AG08396 (cell line): ENCODE results near the gene CRB2.

Experiments
- DNase-seq: peaks from one replicate; pipeline ENCODE4 v3.0.0; 2012; ENCODE audit warnings: low spot score, mixed read lengths

The CRB2 gene

GRCh38 chr9:123355761-123356431 lies at the start of gene CRB2:
Gene CRB2, plus strand, starts transcription at chr9:123356197. Its CDS starts 64 bp downstream, at chr9:123356261.
- no peak for DNase-seq

DNA sequence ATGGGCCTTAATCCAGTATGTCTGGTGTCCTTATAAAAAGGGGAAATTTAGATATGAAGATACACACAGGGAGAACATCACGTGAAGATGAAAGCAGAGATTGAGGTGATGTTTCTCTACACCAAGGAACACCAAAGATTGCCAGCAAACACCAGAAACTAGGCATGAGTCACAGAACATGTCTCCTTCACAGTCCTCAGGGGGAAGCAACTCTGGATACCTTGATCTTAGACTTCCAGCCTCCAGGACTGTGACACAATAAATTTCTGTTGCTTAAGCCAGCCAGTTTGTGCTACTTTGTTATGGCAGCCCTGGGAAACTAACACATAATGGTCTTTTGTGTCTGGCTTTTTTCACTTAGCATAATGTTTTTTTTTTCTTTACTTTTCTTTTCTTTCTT lies 46.4 kb upstream of the CRB2 start:
- DNase-seq = no peak

- no peak for DNase-seq
Observed at GRCh38 chr9:123310551-123311249, 45.3 kb upstream of the CRB2 start.

DNA sequence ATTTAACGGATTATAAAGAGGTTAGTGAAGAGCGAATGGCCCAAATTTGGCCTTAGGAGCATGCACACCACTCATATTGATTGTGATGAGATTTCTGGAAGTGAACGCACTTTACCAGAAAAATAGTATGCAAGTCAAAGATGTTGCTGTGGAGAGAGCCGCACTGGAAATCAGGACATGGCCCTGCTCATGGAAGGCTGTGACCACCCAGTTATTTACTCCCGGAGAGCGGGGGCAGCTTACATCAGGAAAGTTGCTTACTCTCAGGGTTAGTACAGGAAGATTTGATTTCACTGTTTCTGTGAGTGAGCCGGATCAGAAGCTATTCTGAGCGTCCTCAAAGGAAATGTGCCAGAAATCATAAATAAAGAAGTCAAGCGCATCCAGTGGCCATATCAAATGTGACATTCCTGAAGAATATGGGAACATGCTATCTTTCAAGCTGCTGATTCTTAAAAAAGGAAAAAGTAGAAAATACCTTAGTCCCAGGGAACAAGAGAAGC lies 44.7 kb upstream of the CRB2 start:
- DNase-seq = no peak

- no peak for DNase-seq
Observed at GRCh38 chr9:123312306-123312877, 43.6 kb upstream of the CRB2 start.

GRCh38 chr9:123314617-123315016 lies 41.4 kb upstream of the CRB2 start:
- DNase-seq = no peak

DNA sequence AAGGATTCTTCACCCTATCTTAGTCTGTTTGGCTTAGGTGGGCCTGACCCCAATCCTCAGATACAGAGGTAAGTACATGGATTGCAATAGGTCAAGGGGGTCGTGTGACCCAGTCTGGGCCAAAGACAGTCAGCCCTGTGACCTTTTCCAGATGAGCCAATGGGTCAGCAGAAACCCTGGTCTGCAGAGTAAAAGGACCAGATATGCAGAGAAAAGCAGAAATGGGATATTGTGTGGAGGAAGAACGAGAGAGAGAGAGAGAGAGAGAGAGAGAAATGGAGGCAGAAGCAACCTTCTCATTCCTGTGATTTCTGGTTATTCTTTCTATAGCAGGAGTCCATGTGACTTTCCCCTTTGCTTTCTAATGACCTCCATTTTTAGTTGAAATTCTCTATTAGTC lies 40.4 kb upstream of the CRB2 start:
- DNase-seq = no peak

- no peak for DNase-seq
Observed at GRCh38 chr9:123316053-123316718, 39.8 kb upstream of the CRB2 start.

DNA sequence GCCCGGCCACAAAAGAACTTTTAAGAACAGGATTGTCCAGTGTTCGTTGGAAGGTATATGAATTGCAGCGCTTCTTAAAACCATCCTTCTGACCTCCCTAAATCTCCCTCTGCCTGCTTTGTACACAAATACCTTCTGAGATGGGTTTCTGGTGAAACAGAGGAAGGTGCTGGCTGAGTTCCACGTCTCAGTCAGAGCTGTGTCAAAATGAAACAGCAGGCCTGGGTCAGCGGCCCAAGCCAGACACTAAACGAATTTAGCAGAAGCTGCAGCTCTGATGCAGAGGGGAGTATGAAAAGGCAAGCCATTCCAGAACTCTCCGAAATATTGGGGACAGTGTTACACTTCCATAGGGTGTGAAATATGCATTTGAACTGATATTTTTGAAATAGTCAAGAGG lies 37.8 kb upstream of the CRB2 start:
- no peak for DNase-seq

GRCh38 chr9:123318961-123319421 lies 37.0 kb upstream of the CRB2 start:
- DNase-seq = no peak

- DNase-seq = no peak
Observed at GRCh38 chr9:123319541-123320339, 36.3 kb upstream of the CRB2 start.

DNA sequence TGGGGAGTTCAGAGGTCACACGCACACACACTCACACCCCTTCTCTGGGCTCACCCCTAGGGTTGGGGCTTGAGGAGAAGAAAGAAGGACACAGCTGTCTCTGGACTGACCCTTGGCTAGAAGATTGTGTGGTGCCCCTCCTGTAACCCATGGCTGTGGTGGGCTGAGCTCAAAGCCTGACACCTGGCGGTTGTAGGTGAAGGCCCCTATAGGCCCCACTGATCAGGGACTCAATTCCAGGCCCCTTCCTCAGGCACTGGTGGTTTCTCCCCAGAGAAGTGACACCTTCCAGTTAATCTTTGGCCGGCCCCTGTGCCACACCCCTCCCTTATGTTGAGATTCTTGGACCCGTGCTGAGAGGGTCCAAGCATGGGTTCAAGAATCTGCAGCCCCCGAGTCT lies 35.2 kb upstream of the CRB2 start:
- DNase-seq = no peak

- DNase-seq = no peak
Observed at GRCh38 chr9:123321616-123322272, 34.3 kb upstream of the CRB2 start.

DNA sequence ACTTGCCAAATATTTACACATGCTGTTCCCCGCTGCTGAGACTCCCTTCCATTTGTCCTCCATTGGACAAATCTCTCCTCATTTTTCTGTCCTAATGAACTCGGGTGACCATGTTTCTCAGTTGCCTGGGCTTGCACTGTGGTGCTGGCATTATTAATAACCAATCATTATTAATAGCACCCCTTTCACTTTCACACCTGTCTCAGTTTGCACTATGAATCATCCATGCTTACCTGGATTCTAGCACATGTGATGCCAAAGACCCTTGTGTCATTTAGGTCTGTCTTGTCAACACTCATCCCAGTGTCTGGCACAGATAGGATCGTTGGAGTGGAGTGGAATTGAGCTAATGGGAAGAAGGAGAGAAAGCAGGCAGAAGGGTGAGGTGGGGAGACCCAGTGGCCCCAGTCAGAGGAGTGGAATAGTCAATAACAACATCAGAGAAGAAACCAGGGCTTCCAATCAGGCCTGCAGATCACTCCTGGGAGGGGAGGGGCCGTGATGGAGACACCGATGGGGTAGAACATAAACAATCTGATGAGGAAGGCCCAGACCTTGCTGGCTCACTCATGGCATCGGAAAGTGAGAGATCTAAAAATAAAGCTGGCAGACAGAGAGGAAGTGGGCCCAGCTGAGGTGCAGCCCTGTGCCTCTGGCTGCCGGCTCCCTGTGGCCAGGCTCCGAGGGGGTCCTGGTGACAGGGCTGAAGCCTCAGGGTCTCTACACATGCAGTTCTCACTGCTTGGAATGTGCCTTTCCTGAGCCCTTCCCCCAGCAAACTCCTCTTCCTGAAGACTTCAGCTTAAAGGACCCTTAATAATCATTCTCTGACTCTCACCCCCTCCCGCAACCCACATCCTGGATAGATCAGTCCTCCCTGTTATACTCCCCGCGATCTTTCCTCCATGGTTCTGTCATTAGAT lies 33.5 kb upstream of the CRB2 start:
- DNase-seq = no peak

DNA sequence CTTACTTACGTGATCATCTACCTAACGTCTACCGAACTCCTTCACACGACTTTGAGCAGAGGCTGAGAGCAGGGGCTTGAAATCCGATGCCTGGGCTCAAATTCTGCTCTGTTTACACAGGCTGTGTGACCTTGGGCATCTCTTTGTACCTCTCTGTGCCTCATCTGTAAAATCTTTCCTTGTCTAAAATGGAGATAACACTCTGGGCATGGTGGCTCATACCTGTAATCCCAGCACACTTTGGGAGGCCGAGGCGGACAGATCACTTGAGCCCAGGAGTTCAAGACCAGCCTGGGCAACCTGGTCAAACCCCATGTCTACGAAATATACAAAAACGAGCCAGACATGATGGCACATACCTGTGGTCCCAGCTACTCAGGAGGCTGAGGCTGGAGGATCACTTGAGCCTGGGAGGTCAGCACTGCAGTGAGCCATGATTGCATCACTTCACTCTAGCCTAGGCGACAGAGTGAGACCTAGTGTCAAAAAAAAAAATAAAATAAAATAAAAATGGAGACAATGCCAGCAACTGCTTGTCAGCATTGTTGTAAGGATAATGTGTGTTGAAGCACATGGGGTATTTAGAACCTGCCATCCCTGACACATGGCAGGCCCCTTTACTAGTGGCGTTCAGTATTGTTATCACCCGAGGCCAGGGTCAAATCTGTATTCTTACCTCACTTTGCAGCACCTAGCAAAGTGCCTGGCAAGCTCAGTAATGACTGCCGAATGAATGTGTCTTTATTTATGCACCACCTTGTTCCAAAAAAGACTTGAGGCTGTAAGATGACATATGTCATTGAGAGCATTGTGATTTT lies 32.6 kb upstream of the CRB2 start:
- no peak for DNase-seq

- no peak for DNase-seq
Observed at GRCh38 chr9:123324767-123325183, 31.2 kb upstream of the CRB2 start.

- DNase-seq = no peak
Observed at GRCh38 chr9:123326187-123326586, 29.8 kb upstream of the CRB2 start.

DNA sequence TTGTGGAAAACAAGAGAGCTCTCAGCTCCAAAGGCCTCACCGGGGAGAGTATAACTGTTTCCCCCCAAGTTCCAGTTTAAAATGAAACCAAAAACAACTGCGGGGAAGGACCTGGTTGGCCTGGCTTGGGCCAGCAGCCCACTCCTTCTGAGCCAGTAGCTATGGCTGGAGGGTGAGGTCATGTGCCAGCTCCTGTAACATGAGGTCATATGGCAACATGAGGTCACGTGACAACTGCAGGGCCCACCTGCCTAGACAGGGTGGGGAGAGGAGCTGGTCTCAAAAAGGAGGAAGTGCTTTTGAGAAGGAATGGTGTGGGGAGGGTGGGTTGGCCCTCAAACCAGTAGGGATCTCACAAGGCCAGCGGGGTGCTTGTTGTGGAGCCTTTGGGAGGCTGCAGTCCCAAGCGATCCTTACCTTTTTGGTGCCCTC lies 29.3 kb upstream of the CRB2 start:
- no peak for DNase-seq

GRCh38 chr9:123327697-123328100 lies 28.3 kb upstream of the CRB2 start:
- DNase-seq = no peak
